Measurements from ENCODE around the gene PLD1. TPM values are rescaled to one million over a fixed set of nuclear protein-coding genes. Genes with fewer than 3 reads are reported as not detected.

The PLD1 gene
- total and polyA plus RNA-seq, 2 of the 8 experiments (the other 6 are each of a cell fraction or from before 2014, with no cell fraction given): 1.2 to 2.6 TPM

- Histone ChIP-seq H3K79me1 (ENCODE audit: low read depth, low read length) (no peaks in the 10 kb centered on the region), H3K56ac (replicated peaks; ENCODE audit: insufficient read length, low read depth, low read length) (no peak overlapping the region), H3K4me2 (ENCODE audit: insufficient read depth in 1 of 2, low read depth in 2 of 2, low read length in 2 of 2) (no peak overlapping the region), H3K36me3 (ENCODE audit: control insufficient read depth in 2 of 4, insufficient read depth in 4 of 4, low read length in 3 of 4) (no peaks in the 10 kb centered on the region), H3K14ac (ENCODE audit: insufficient read length) (no peak overlapping the region), H2BK12ac (ENCODE audit: low read depth, low read length) (no peak overlapping the region), H3K23me2 (ENCODE audit: low read depth, low read length) (no peaks in the 10 kb centered on the region), H3K9me3 (ENCODE audit: insufficient read depth in 2 of 2, low read depth in 1 of 2, low read length in 1 of 2) (no peaks in the 10 kb centered on the region), H3K23ac (ENCODE audit: insufficient read length) (no peak overlapping the region), H3K4me3 (ENCODE audit: extremely low read depth in 1 of 4, insufficient read depth in 2 of 4, low read depth in 3 of 4, low read length in 4 of 4) (no peak overlapping the region), H2AK5ac (ENCODE audit: low read depth, low read length) (no peak overlapping the region), H4K20me1 (replicated peaks in 1 of 2; ENCODE audit: control insufficient read depth in 1 of 2, insufficient read depth in 2 of 2, low read length in 2 of 2) (no peaks in the 10 kb centered on the region), H2BK20ac (ENCODE audit: low read length) (no peak overlapping the region), H2BK120ac (replicated peaks; ENCODE audit: low read depth, low read length) (no peak overlapping the region), H2BK15ac (ENCODE audit: low read length) (no peak overlapping the region), H4K91ac (replicated peaks; ENCODE audit: insufficient read length, low read length) (no peak overlapping the region), H2BK5ac (ENCODE audit: low read depth, low read length) (no peak overlapping the region), H3K18ac (ENCODE audit: extremely low read depth, low read length) (no peak overlapping the region), H4K5ac (ENCODE audit: insufficient read length, low read depth, low read length) (no peak overlapping the region), H3K27ac (ENCODE audit: low read depth, low read length) (no peak overlapping the region), H3K4ac (replicated peaks; ENCODE audit: insufficient read length, low read depth, low read length) (no peak overlapping the region), H3K79me2 (ENCODE audit: control insufficient read depth in 1 of 2, insufficient read depth in 2 of 2, low read length in 2 of 2) (no peaks in the 10 kb centered on the region), H3K27me3 (replicated peaks in 1 of 4; ENCODE audit: control insufficient read depth in 3 of 4, extremely low read depth in 1 of 4, insufficient read depth in 3 of 4, low read length in 3 of 4) (no peaks in the 10 kb centered on the region), H2AFZ (ENCODE audit: low read length) (0 out of 2 replicates have a peak overlapping the region, but pooled peaks have one; percentile 84), H4K8ac (ENCODE audit: extremely low read depth, insufficient read depth, low read length) (no peak overlapping the region), H3K9ac (replicated peaks in 1 of 4; ENCODE audit: extremely low read depth in 1 of 4, low read depth in 3 of 4, low read length in 3 of 4) (no peak overlapping the region), H3K4me1 (replicated peaks in 1 of 4; ENCODE audit: control insufficient read depth in 3 of 4, insufficient read depth in 4 of 4, low read length in 3 of 4) (no peaks in the 10 kb centered on the region)
- POLR2A ChIA-PET (ENCODE audit: partially characterized antibody): no interaction called here
- WGBS, 2 experiments (ENCODE audit: extremely low coverage in 1 of 2, insufficient coverage in 1 of 2, insufficient read length in 1 of 2, insufficient replicate concordance in 2 of 2, low coverage in 1 of 2, low lambda C conversion rate in 2 of 2, missing lambda C conversion rate in 1 of 2): 91% methylated on average over 10 of the region's 10 CpGs; no CpG with 5 or more reads in 1 of the 2 experiments
- FAIRE-seq (no peak), DNase-seq (ENCODE audit: low read depth in 1 of 2, low spot score in 2 of 2) (no peak)
- CTCF ChIA-PET (ENCODE audit: partially characterized antibody): interaction anchor here (1.0 to 3.4 kb wide), 7 partner anchors 10 to 478 kb away, joined by 3 to 25 read pairs (median 3); no protein-coding TSS in a partner anchor
- no peak for TF ChIP-seq SIN3A (conservative IDR thresholded peaks at IDR 0.05 in 1 of 2, IDR thresholded peaks at IDR 0.05 in 1 of 2; ENCODE audit: low read depth in 1 of 2, low read length in 2 of 2)
- no peak for TF ChIP-seq TBP (IDR thresholded peaks at IDR 0.05; ENCODE audit: low read depth, low read length)
- no peak for TF ChIP-seq SRF (IDR thresholded peaks at IDR 0.05; ENCODE audit: low read depth, low read length)
- no peak for TF ChIP-seq RNF2 (IDR thresholded peaks at IDR 0.05; ENCODE audit: borderline replicate concordance, low read depth, low read length, missing control alignments, poor library complexity, severe bottlenecking)
- no peak for TF ChIP-seq RFX5 (IDR thresholded peaks at IDR 0.05; ENCODE audit: borderline replicate concordance, low read depth, low read length)
- no peak for TF ChIP-seq TAF7 (optimal IDR thresholded peaks at IDR 0.05; ENCODE audit: borderline replicate concordance, low read depth, low read length)
- TF ChIP-seq CREB1 (IDR thresholded peaks at IDR 0.05): no peak
- TF ChIP-seq GTF2F1 (IDR thresholded peaks at IDR 0.05; ENCODE audit: borderline replicate concordance, low read depth, low read length): no peak
These were observed 160.2 kb downstream of the PLD1 start for GRCh38 chr3:171649911-171650592.

Data from H1 (cell line).